ENCODE data around the gene BNIP1.
"Not testable (repeated sequence)": the region's sequence is repeated elsewhere in the genome, so short reads cannot be mapped to it uniquely, and the experiment has no call there.

Gene BNIP1

DNA sequence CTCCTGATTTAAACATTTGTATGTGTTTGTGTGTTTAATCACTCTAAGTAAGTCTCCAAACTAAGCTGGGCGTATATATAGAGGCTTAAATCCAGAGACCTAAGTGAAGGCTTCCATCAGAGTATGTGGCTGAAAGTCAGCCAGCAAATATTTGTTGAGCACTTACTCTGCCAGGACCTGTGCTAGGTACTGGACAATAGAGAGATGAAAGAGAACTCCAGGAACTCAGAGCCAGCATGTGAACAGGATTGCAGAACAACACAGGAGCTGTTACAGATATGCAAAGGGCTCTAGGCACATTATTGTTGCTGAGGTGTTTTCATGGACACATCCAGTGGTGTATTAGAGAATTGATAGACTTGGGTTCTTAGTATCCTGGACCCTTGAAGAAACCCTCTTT, 4.7 kb upstream of the BNIP1 start:
- 92 to 100% methylated on average over 1 of the region's 1 CpG for WGBS, 2 experiments (ENCODE audit: insufficient coverage in 2 of 2)
- Histone ChIP-seq H3K36me3 (ENCODE audit: control insufficient read depth, insufficient read depth, low read length) (no peaks in the 10 kb centered on the region), H3K27ac (ENCODE audit: low read depth, low read length, severe bottlenecking) (no peak overlapping the region), H3K9me3 (ENCODE audit: control insufficient read depth, low read length) (no peaks in the 10 kb centered on the region), H3K4me1 (ENCODE audit: control insufficient read depth, insufficient read depth, low read length, poor library complexity, severe bottlenecking) (no peaks in the 10 kb centered on the region), H3K4me3 (ENCODE audit: extremely low read depth, insufficient read depth, low read length, poor library complexity, severe bottlenecking) (no peak overlapping the region)

DNA sequence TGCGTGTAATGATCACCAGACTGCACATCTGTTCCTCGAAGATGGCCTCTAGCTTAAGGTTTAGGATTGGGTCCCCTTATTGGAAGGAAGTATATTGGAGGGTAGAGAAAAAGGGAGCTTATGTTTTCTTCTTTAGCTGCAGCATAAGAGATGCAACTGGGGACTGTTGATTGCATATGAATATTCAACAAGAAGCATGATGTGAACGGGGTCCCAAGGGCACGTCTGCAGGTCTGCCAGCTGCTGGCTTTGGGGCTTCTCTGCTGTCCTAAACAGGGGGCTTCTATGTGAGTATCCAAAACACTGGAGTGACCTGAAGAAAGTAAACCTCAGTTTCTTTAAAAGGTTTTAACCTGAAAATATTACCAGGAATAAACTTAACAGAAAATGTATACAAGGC, 3.6 kb upstream of the BNIP1 start:
- Histone ChIP-seq H3K27ac (ENCODE audit: low read depth, low read length, severe bottlenecking) (no peak overlapping the region), H3K36me3 (ENCODE audit: control insufficient read depth, insufficient read depth, low read length) (no peaks in the 10 kb centered on the region), H3K4me3 (ENCODE audit: extremely low read depth, insufficient read depth, low read length, poor library complexity, severe bottlenecking) (no peak overlapping the region), H3K9me3 (ENCODE audit: control insufficient read depth, low read length) (no peaks in the 10 kb centered on the region), H3K4me1 (ENCODE audit: control insufficient read depth, insufficient read depth, low read length, poor library complexity, severe bottlenecking) (no peaks in the 10 kb centered on the region)
- WGBS, 2 experiments (ENCODE audit: insufficient coverage in 2 of 2), result 91 to 97% methylated on average over 2 to 3 of the region's 4 CpGs

DNA sequence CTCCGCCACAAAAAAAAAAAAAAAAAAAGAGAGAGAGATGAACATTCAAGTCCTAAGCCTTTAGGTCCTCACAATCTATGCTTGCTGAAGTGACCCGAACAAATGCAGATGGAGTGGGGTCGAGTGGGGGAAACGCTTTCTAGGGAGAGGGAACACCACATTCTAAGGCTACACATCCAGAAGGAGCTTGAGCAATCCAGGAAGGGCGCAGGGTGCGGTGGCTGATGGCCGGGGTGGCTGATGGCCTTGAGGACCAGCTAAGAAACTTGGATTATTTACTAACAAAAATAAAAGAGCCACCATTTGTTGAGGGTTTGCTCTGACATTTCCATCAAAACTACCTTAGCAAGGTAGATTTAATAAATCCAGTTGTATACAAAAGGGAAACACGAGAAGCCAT, 764 bp upstream of the BNIP1 start:
- H3K4me1 ChIP-seq (ENCODE audit: control insufficient read depth, insufficient read depth, low read length, poor library complexity, severe bottlenecking), result no peaks in the 10 kb centered on the region
- H3K9me3 ChIP-seq (ENCODE audit: control insufficient read depth, low read length), result no peaks in the 10 kb centered on the region
- H3K4me3 ChIP-seq (ENCODE audit: extremely low read depth, insufficient read depth, low read length, poor library complexity, severe bottlenecking), result no peak overlapping the region
- 93% methylated on average over 3 to 4 of the region's 8 CpGs for WGBS, 2 experiments (ENCODE audit: insufficient coverage in 2 of 2)
- H3K36me3 ChIP-seq (ENCODE audit: control insufficient read depth, insufficient read depth, low read length), result peaks cover 10% of the 10 kb centered on the region
- H3K27ac ChIP-seq (ENCODE audit: low read depth, low read length, severe bottlenecking), result no peak overlapping the region

DNA sequence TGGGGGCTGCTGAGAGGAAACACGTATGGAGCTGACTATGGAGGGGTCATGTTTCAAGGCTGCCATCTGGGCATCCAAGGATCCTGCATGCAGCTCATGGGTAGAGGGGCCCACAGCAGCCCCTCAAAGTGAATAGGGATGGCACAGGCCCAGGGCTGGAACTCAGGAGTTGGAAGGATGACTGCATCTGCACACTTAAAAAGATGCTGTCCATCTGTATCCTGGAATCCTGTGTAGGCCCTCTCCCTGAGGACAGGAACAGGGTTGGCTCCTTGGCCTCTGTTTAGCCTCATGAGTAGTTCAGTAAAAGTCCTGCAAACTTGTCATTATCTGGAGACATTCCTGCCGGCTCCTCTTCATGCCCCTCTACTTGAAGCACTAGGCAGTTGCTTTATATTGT, 4.0 kb downstream of the BNIP1 start:
- no peak overlapping the region for H3K4me3 ChIP-seq (ENCODE audit: extremely low read depth, insufficient read depth, low read length, poor library complexity, severe bottlenecking)
- H3K36me3 ChIP-seq (ENCODE audit: control insufficient read depth, insufficient read depth, low read length), result peaks cover 20% of the 10 kb centered on the region
- WGBS, 2 experiments (ENCODE audit: insufficient coverage in 2 of 2), result 100% methylated on average over 1 of the region's 2 CpGs
- no peaks in the 10 kb centered on the region for H3K9me3 ChIP-seq (ENCODE audit: control insufficient read depth, low read length)
- no peaks in the 10 kb centered on the region for H3K4me1 ChIP-seq (ENCODE audit: control insufficient read depth, insufficient read depth, low read length, poor library complexity, severe bottlenecking)
- H3K27ac ChIP-seq (ENCODE audit: low read depth, low read length, severe bottlenecking), result no peak overlapping the region

DNA sequence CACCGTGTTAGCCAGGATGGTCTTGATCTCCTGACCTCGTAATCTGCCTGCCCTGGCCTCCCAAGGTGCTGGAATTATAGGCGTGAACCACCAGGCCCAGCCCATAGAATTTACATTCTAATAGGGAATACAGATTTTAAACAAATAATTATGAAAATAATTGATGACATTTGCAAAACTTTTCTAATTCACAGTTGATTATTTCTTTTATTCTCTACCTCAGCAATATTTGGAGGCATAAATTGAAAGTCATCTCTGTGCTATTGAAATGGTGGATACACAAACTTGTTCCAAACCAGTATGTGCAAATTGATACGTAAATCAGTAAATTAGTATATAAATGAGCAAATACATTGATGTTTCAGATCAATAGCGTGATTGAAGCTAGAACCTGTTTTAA, 8.2 kb downstream of the BNIP1 start:
- no peaks in the 10 kb centered on the region for H3K4me1 ChIP-seq (ENCODE audit: control insufficient read depth, insufficient read depth, low read length, poor library complexity, severe bottlenecking)
- H3K27ac ChIP-seq (ENCODE audit: low read depth, low read length, severe bottlenecking), result no peak overlapping the region
- no peaks in the 10 kb centered on the region for H3K9me3 ChIP-seq (ENCODE audit: control insufficient read depth, low read length)
- no peak overlapping the region for H3K4me3 ChIP-seq (ENCODE audit: extremely low read depth, insufficient read depth, low read length, poor library complexity, severe bottlenecking)
- WGBS, 2 experiments (ENCODE audit: insufficient coverage in 2 of 2), result 83% methylated on average over 1 of the region's 5 CpGs; no CpG with 5 or more reads in 1 of the 2 experiments
- H3K36me3 ChIP-seq (ENCODE audit: control insufficient read depth, insufficient read depth, low read length), result peaks cover 32% of the 10 kb centered on the region

DNA sequence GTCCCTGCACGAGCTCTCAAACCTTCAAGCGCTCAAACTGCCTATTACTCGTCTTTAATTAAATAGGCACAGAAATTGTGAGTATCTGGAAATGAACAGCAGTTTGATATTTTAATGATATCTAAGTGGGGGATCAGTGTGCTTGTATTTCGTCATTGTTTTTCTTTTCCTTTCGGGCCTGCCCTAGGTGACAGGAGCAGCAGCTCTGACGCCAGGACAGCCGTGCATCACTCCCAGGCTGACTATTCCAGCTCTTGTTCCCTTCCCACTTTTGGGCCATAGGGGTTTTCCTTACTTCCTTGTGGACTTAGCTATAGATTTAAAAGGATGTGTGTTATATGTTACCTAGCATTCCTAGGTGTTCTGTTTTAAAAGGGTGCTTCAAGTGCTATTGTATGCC, 9.5 kb downstream of the BNIP1 start:
- Histone ChIP-seq H3K4me1 (ENCODE audit: control insufficient read depth, insufficient read depth, low read length, poor library complexity, severe bottlenecking) (no peaks in the 10 kb centered on the region), H3K4me3 (ENCODE audit: extremely low read depth, insufficient read depth, low read length, poor library complexity, severe bottlenecking) (no peak overlapping the region), H3K36me3 (ENCODE audit: control insufficient read depth, insufficient read depth, low read length) (peaks cover 37% of the 10 kb centered on the region), H3K27ac (ENCODE audit: low read depth, low read length, severe bottlenecking) (no peak overlapping the region), H3K9me3 (ENCODE audit: control insufficient read depth, low read length) (no peaks in the 10 kb centered on the region)
- WGBS, 2 experiments (ENCODE audit: insufficient coverage in 2 of 2), result 89 to 100% methylated on average over 3 to 4 of the region's 7 CpGs

DNA sequence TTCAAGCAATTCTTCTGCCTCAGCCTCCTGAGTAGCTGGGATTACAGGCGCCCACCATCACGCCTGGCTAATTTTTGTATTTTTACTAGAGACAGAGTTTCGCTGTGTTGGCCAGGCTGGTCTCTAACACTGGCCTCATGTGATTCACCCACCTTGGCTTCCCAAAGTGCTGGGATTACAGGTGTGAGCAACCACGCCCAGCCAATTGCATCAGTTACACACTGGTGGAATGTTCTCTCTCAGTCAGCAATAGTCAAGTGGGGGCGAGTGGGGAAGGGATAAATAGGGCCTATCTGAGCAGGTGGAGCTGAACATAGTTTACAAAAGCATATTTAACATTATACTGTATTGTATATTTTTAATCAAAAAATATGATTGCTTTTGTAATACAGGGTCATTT, 10.3 kb downstream of the BNIP1 start:
- not testable (repeated sequence) for H3K27ac ChIP-seq (ENCODE audit: low read depth, low read length, severe bottlenecking); H3K4me1 ChIP-seq (ENCODE audit: control insufficient read depth, insufficient read depth, low read length, poor library complexity, severe bottlenecking); H3K9me3 ChIP-seq (ENCODE audit: control insufficient read depth, low read length); H3K4me3 ChIP-seq (ENCODE audit: extremely low read depth, insufficient read depth, low read length, poor library complexity, severe bottlenecking)
- WGBS, 2 experiments (ENCODE audit: insufficient coverage in 2 of 2), result 93 to 96% methylated on average over 4 of the region's 5 CpGs
- peaks cover 35% of the 10 kb centered on the region for H3K36me3 ChIP-seq (ENCODE audit: control insufficient read depth, insufficient read depth, low read length)

DNA sequence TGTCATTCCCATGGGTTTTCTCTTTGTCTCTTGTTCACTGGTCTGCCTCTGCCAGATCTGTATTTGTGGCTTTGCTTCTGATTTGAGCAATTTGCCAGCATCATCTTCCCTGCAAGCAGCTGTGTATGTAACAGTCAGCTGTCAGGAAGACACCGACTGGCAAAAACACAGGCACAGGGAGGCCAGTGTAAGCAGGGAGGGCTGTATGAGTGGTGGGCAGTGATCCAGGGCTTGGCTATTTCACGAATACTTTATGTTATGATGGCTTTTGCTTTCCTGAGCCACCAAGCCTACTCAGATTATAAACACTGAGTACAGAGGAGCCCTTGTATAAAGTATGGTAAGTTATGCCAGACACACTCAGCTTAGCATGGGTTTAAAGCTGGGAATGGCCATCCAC, 11.6 kb downstream of the BNIP1 start:
- Histone ChIP-seq H3K36me3 (ENCODE audit: control insufficient read depth, insufficient read depth, low read length) (peaks cover 46% of the 10 kb centered on the region), H3K9me3 (ENCODE audit: control insufficient read depth, low read length) (no peaks in the 10 kb centered on the region), H3K4me1 (ENCODE audit: control insufficient read depth, insufficient read depth, low read length, poor library complexity, severe bottlenecking) (no peaks in the 10 kb centered on the region), H3K27ac (ENCODE audit: low read depth, low read length, severe bottlenecking) (no peak overlapping the region), H3K4me3 (ENCODE audit: extremely low read depth, insufficient read depth, low read length, poor library complexity, severe bottlenecking) (no peak overlapping the region)
- 0% methylated on average over 1 of the region's 2 CpGs; no CpG with 5 or more reads in 1 of the 2 experiments for WGBS, 2 experiments (ENCODE audit: insufficient coverage in 2 of 2)

DNA sequence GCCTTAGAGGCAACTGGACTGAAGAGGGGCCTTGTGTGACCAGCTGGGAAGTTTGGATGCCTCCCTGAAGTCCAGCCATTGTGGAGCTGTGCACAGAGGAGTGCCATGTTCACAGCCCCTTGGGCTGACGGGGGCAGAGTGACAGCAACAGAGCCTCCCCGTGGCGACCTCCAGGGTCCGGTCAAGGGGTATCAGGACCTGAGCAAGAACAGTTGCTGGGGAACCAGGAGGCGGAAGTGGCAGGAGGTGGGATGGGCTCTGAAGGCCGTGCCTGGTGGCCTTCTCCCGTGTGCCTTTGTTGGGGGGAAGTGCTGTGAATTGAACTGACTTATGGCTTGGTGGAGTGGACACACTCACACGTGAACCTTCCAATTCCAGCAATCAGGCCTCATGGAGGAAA, 14.0 kb downstream of the BNIP1 start:
- Histone ChIP-seq H3K4me1 (ENCODE audit: control insufficient read depth, insufficient read depth, low read length, poor library complexity, severe bottlenecking) (no peaks in the 10 kb centered on the region), H3K36me3 (ENCODE audit: control insufficient read depth, insufficient read depth, low read length) (peaks cover 57% of the 10 kb centered on the region), H3K27ac (ENCODE audit: low read depth, low read length, severe bottlenecking) (no peak overlapping the region), H3K9me3 (ENCODE audit: control insufficient read depth, low read length) (no peaks in the 10 kb centered on the region), H3K4me3 (ENCODE audit: extremely low read depth, insufficient read depth, low read length, poor library complexity, severe bottlenecking) (no peak overlapping the region)
- WGBS, 2 experiments (ENCODE audit: insufficient coverage in 2 of 2), result 93 to 100% methylated on average over 5 to 6 of the region's 8 CpGs

DNA sequence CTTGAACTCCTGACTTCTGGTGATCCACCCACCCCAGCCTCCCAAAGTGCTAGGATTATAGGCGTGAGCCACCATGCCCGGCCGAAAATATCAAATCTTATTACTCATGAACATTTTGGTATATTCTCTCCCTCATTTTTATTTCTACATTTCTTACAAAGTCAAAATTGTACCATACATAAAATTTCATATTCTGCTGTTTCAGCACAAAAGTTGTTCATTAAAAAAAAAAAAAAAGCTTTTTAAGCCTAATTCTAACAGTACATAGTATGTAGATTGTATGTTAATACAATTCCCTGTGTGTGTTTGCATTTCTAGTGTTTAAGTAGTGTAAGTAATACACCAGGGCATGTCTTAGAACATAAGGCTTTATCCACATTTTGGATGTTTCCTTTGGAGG, 14.9 kb downstream of the BNIP1 start:
- no peak overlapping the region for H3K27ac ChIP-seq (ENCODE audit: low read depth, low read length, severe bottlenecking)
- 62 to 64% methylated on average over 3 of the region's 3 CpGs for WGBS, 2 experiments (ENCODE audit: insufficient coverage in 2 of 2)
- no peaks in the 10 kb centered on the region for H3K4me1 ChIP-seq (ENCODE audit: control insufficient read depth, insufficient read depth, low read length, poor library complexity, severe bottlenecking)
- no peak overlapping the region for H3K4me3 ChIP-seq (ENCODE audit: extremely low read depth, insufficient read depth, low read length, poor library complexity, severe bottlenecking)
- H3K36me3 ChIP-seq (ENCODE audit: control insufficient read depth, insufficient read depth, low read length), result peaks cover 63% of the 10 kb centered on the region
- H3K9me3 ChIP-seq (ENCODE audit: control insufficient read depth, low read length), result no peaks in the 10 kb centered on the region

DNA sequence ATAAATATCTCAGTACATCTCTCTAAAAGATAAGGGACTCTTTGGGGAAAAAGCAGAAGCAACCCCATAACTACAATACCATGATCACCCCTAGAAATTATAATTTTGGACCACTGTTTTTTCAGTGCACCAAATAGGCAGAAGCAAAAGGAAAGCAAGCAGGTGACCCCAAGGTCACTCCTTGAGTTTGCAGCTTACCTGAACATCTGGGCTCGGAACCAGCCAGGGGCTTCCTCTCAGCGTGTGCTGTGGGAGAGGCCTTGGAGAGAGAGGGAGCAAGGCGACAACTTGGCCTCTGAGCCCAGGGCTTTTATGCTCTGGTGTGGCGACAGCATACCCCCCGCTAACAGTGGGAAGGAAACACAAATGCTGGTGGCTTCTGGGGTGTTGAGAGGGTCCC, 16.8 kb downstream of the BNIP1 start:
- H3K27ac ChIP-seq (ENCODE audit: low read depth, low read length, severe bottlenecking), result no peak overlapping the region
- no peaks in the 10 kb centered on the region for H3K9me3 ChIP-seq (ENCODE audit: control insufficient read depth, low read length)
- peaks cover 48% of the 10 kb centered on the region for H3K36me3 ChIP-seq (ENCODE audit: control insufficient read depth, insufficient read depth, low read length)
- no peaks in the 10 kb centered on the region for H3K4me1 ChIP-seq (ENCODE audit: control insufficient read depth, insufficient read depth, low read length, poor library complexity, severe bottlenecking)
- WGBS, 2 experiments (ENCODE audit: insufficient coverage in 2 of 2), result 89 to 92% methylated on average over 5 of the region's 5 CpGs
- no peak overlapping the region for H3K4me3 ChIP-seq (ENCODE audit: extremely low read depth, insufficient read depth, low read length, poor library complexity, severe bottlenecking)

DNA sequence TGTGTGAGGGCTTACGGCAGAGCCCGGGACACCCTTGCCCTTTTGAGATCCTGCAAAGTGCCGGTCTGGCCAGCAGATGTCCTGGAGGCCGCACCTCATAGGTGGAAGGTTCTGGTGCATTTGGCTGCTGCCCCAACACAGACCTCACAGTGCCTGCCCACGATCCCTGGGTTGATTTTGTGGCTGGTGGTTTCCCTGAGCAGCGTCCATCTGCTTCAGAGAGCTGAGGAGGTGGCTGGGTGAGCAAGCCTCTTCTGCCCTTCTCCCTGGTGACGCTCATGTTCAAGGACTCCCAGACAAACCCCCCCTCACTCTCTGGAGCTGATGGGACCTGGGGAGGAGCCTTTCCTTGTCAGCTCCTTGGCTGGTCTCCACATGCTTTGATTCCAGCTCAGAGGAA, 18.9 kb downstream of the BNIP1 start:
- Histone ChIP-seq H3K4me3 (ENCODE audit: extremely low read depth, insufficient read depth, low read length, poor library complexity, severe bottlenecking) (no peak overlapping the region), H3K27ac (ENCODE audit: low read depth, low read length, severe bottlenecking) (no peak overlapping the region), H3K4me1 (ENCODE audit: control insufficient read depth, insufficient read depth, low read length, poor library complexity, severe bottlenecking) (no peaks in the 10 kb centered on the region), H3K9me3 (ENCODE audit: control insufficient read depth, low read length) (no peaks in the 10 kb centered on the region), H3K36me3 (ENCODE audit: control insufficient read depth, insufficient read depth, low read length) (peaks cover 40% of the 10 kb centered on the region)
- 93 to 100% methylated on average over 3 of the region's 7 CpGs for WGBS, 2 experiments (ENCODE audit: insufficient coverage in 2 of 2)

All from mesodermal cell (in vitro differentiated cells).